IMR-90 (cell line): ENCODE results near the gene LRP1B. TPM values are rescaled to one million over a fixed set of nuclear protein-coding genes. Genes with fewer than 3 reads are reported as not detected.

Source experiments
- ATAC-seq: fragments of 200-7000 bp; cut with Tn5 transposase; 2 replicates; pipeline ENCODE4 v1.9.1; 2020; ENCODE audit warnings: low read depth, mild to moderate bottlenecking, moderate library complexity
- BruUV-seq: library from RNA; stranded (reverse); fragments of 400-500 nt; replicated peaks from 2 replicates; lab custom pipeline; 2021; lab: Mats Ljungman, UMichigan
- CTCF ChIA-PET: fragments of 300-600 bp; formaldehyde crosslinking; extraction: SDS; loops from one replicate; lab custom pipeline; 2021; ENCODE audit warnings: antibody characterized with exemption; lab: Yijun Ruan, JAX
- POLR2A ChIA-PET: fragments of 300-600 bp; sonication (Branson Sonifier 250); formaldehyde crosslinking; loops from one replicate; lab custom pipeline; 2022; ENCODE audit warnings: antibody characterized with exemption; ENCODE audit not compliant: unreplicated experiment; lab: Charles Lee
- DNase-seq: peaks from one replicate; pipeline ENCODE4 v3.0.0; 2013
- H2AFZ ChIP-seq: replicated peaks from 2 replicates; pipeline ENCODE3; 2013; ENCODE audit warnings: low read length, mild to moderate bottlenecking; ENCODE audit not compliant: poor library complexity
- H2AK5ac ChIP-seq: 2 replicates; pipeline ENCODE4 v1.6.1; 2013; ENCODE audit warnings: low read depth, low read length, inconsistent platforms
- H2AK9ac ChIP-seq: replicated peaks from 2 replicates; pipeline ENCODE3; 2013; ENCODE audit warnings: mild to moderate bottlenecking, low read depth, low read length, moderate library complexity; ENCODE audit not compliant: poor library complexity
- H2BK120ac ChIP-seq: 2 replicates; pipeline ENCODE4 v1.6.1; 2013; ENCODE audit warnings: low read depth, low read length, inconsistent platforms
- H2BK15ac ChIP-seq: 3 replicates; pipeline ENCODE4 v1.6.1; 2013; ENCODE audit warnings: low read depth, low read length, inconsistent platforms
- H2BK20ac ChIP-seq: 2 replicates; pipeline ENCODE4 v1.6.1; 2013; ENCODE audit warnings: low read depth, mild to moderate bottlenecking, inconsistent platforms, low read length, moderate library complexity
- H2BK5ac ChIP-seq: 2 replicates; pipeline ENCODE4 v1.6.1; 2013; ENCODE audit warnings: mild to moderate bottlenecking, low read depth, low read length, inconsistent platforms; ENCODE audit not compliant: poor library complexity, severe bottlenecking
- H3K14ac ChIP-seq: replicated peaks from 2 replicates; pipeline ENCODE4 v1.6.1; 2013; ENCODE audit warnings: low read depth, low read length, inconsistent platforms
- H3K18ac ChIP-seq: 2 replicates; pipeline ENCODE4 v1.6.1; 2013; ENCODE audit warnings: low read depth, low read length, control low read depth
- H3K23ac ChIP-seq: 2 replicates; pipeline ENCODE4 v1.6.1; 2013; ENCODE audit warnings: low read depth, low read length, inconsistent platforms
- H3K27ac ChIP-seq: 2 replicates; pipeline ENCODE4 v1.5.1; 2013; ENCODE audit warnings: mild to moderate bottlenecking, control low read depth, low read length; ENCODE audit not compliant: insufficient read depth
- H3K27me3 ChIP-seq: 2 replicates; pipeline ENCODE4 v1.6.1; 2013; ENCODE audit warnings: low read length; ENCODE audit not compliant: control insufficient read depth, insufficient read depth
- H3K36me3 ChIP-seq: 2 replicates; pipeline ENCODE4 v1.6.1; 2013; ENCODE audit warnings: low read length, mixed read lengths; ENCODE audit not compliant: control insufficient read depth, insufficient read depth
- H3K4ac ChIP-seq: 2 replicates; pipeline ENCODE4 v1.6.1; 2013; ENCODE audit warnings: low read depth, low read length, inconsistent platforms
- H3K4me1 ChIP-seq: 2 replicates; pipeline ENCODE4 v1.6.1; 2013; ENCODE audit warnings: low read length, mixed read lengths; ENCODE audit not compliant: control insufficient read depth, insufficient read depth
- H3K4me2 ChIP-seq: 2 replicates; pipeline ENCODE4 v1.6.1; 2013; ENCODE audit warnings: low read depth, mild to moderate bottlenecking, control low read depth, low read length, moderate library complexity
- H3K4me3 ChIP-seq: 2 replicates; pipeline ENCODE4 v1.5.1; 2013; ENCODE audit warnings: low read depth, mild to moderate bottlenecking, control low read depth, low read length, moderate library complexity; ENCODE audit not compliant: insufficient read depth
- H3K56ac ChIP-seq: 2 replicates; pipeline ENCODE4 v1.6.1; 2013; ENCODE audit warnings: low read length, inconsistent platforms; ENCODE audit not compliant: insufficient read depth; ENCODE audit errors: extremely low read depth
- H3K79me1 ChIP-seq, 2 experiments: 2 replicates each; pipeline ENCODE4 v1.6.1; 2013; ENCODE audit warnings: low read length in 2 of 2, inconsistent platforms in 1 of 2, low read depth in 1 of 2
- H3K9ac ChIP-seq: 2 replicates; pipeline ENCODE4 v1.6.1; 2013; ENCODE audit warnings: low read depth, low read length, control low read depth
- H3K9me1 ChIP-seq: 2 replicates; pipeline ENCODE4 v1.6.1; 2013; ENCODE audit warnings: low read length, inconsistent platforms; ENCODE audit not compliant: insufficient read depth
- H3K9me3 ChIP-seq: 2 replicates; pipeline ENCODE4 v1.6.1; 2013; ENCODE audit warnings: low read length; ENCODE audit not compliant: control insufficient read depth, insufficient read depth
- H4K20me1 ChIP-seq: 2 replicates; pipeline ENCODE4 v1.6.1; 2013; ENCODE audit warnings: low read length, inconsistent platforms; ENCODE audit not compliant: insufficient read depth
- H4K5ac ChIP-seq: 2 replicates; pipeline ENCODE4 v1.6.1; 2013; ENCODE audit warnings: mild to moderate bottlenecking, low read depth, low read length, control low read depth
- H4K8ac ChIP-seq, 2 experiments: 2 replicates each; pipeline ENCODE4 v1.6.1; 2013; ENCODE audit warnings: low read depth in 2 of 2, low read length in 2 of 2, control low read depth in 1 of 2, inconsistent platforms in 1 of 2
- H4K91ac ChIP-seq: 2 replicates; pipeline ENCODE4 v1.6.1; 2013; ENCODE audit warnings: low read depth, low read length, inconsistent platforms; ENCODE audit not compliant: insufficient read depth
- BHLHE40 ChIP-seq: fragments of 150-350 bp; IDR thresholded peaks from 2 replicates; pipeline ENCODE4 v1.6.1; 2016; ENCODE audit warnings: mild to moderate bottlenecking, low read depth, low read length
- CEBPB ChIP-seq: IDR thresholded peaks from 2 replicates; pipeline ENCODE4 v1.6.1; 2012; ENCODE audit warnings: low read depth, low read length, improper control_type of control experiment
- CHD1 ChIP-seq: IDR thresholded peaks from 2 replicates; pipeline ENCODE4 v1.6.1; 2012; ENCODE audit warnings: low read depth, low read length, improper control_type of control experiment
- FOS ChIP-seq: fragments of 150-350 bp; IDR thresholded peaks from 2 replicates; pipeline ENCODE4 v1.6.1; 2016; ENCODE audit warnings: low read depth, low read length
- MAFK ChIP-seq: IDR thresholded peaks from 2 replicates; pipeline ENCODE4 v1.6.1; 2012; ENCODE audit warnings: low read depth, low read length, improper control_type of control experiment
- MAZ ChIP-seq: IDR thresholded peaks from 2 replicates; pipeline ENCODE4 v1.6.1; 2012; ENCODE audit warnings: low read depth, mild to moderate bottlenecking, low read length, improper control_type of control experiment, moderate library complexity, borderline replicate concordance
- MXI1 ChIP-seq: IDR thresholded peaks from 2 replicates; pipeline ENCODE4 v1.6.1; 2012; ENCODE audit warnings: low read depth, mild to moderate bottlenecking, low read length, moderate library complexity, borderline replicate concordance
- NFE2L2 ChIP-seq: fragments of 150-350 bp; IDR thresholded peaks from 2 replicates; pipeline ENCODE4 v1.6.1; 2016; ENCODE audit warnings: low read depth, mild to moderate bottlenecking, low read length
- POLR2A ChIP-seq: IDR thresholded peaks from 2 replicates; pipeline ENCODE4 v1.6.1; 2012; ENCODE audit warnings: mild to moderate bottlenecking, low read depth, low read length
- RAD21 ChIP-seq: IDR thresholded peaks from 2 replicates; pipeline ENCODE4 v1.6.1; 2012; ENCODE audit warnings: low read length, improper control_type of control experiment
- RCOR1 ChIP-seq: IDR thresholded peaks from 2 replicates; pipeline ENCODE4 v1.6.1; 2012; ENCODE audit warnings: mild to moderate bottlenecking, low read length, improper control_type of control experiment; ENCODE audit not compliant: insufficient replicate concordance
- RFX5 ChIP-seq: IDR thresholded peaks from 2 replicates; pipeline ENCODE4 v1.8.0; 2012; ENCODE audit warnings: low read depth, mild to moderate bottlenecking, low read length, moderate library complexity
- SMC3 ChIP-seq: fragments of 150-350 bp; IDR thresholded peaks from 2 replicates; pipeline ENCODE4 v1.6.1; 2016; ENCODE audit warnings: low read depth, mild to moderate bottlenecking, antibody characterized with exemption, low read length, moderate library complexity
- WGBS, 2 experiments: methylation state at CpG; one replicate each; pipeline versions ENCODE4 v1.1.5 to v1.1.7; 2013; ENCODE audit warnings: missing lambda C conversion rate in 2 of 2; ENCODE audit not compliant: insufficient read length in 1 of 2; ENCODE audit errors: extremely low coverage in 2 of 2; 5-methylcytosine and 5-hydroxymethylcytosine counted together
- dilution Hi-C: fragments of 300-500 bp; cut with HindIII; formaldehyde crosslinking; loops from one replicate; pipeline ENCODE4 v1.14.3; 2018; ENCODE audit warnings: low sequenced_read_pairs; ENCODE audit not compliant: unreplicated experiment
- in situ Hi-C: fragments of 300-500 bp; cut with MboI; formaldehyde crosslinking; loops from 3 replicates; pipeline ENCODE4 v1.14.3; 2019; ENCODE audit warnings: low sequenced_read_pairs, inconsistent platforms, mixed read lengths
- intact Hi-C: fragments of 100-400 bp; cut with micrococcal nuclease; formaldehyde crosslinking; loops from 2 replicates; pipeline ENCODE4 v1.10.0; 2022
- polyA plus RNA-seq, 3 experiments: library from polyadenylated mRNA; depleted of rRNA; stranded (reverse); fragments of >200 nt; gene quantifications; 2 replicates each; pipeline ENCODE4 v1.2.3, GENCODE V29; 2012; ENCODE audit warnings: low replicate concordance in 1 of 3
- total RNA-seq: library from RNA; depleted of rRNA; stranded (reverse); fragments of >200 nt; gene quantifications from 2 replicates; pipeline ENCODE4 v1.2.3, GENCODE V29; 2012
- TF ChIP-seq, protein P1 (sequence below): fragments of 150-350 bp; IDR thresholded peaks from 2 replicates; pipeline ENCODE4 v1.6.1; 2016; ENCODE audit warnings: low read depth, mild to moderate bottlenecking, low read length, moderate library complexity, borderline replicate concordance
- TF ChIP-seq, protein P2 (sequence below): fragments of 150-350 bp; IDR thresholded peaks from 2 replicates; pipeline ENCODE4 v1.6.1; 2017; ENCODE audit warnings: mild to moderate bottlenecking, antibody characterized with exemption, low read length, low read depth
- TF ChIP-seq, protein P3 (sequence below): conservative IDR thresholded peaks from 2 replicates; pipeline ENCODE4 v1.5.1; 2012; ENCODE audit warnings: mild to moderate bottlenecking, low read depth, low read length, improper control_type of control experiment

The LRP1B gene
- total and polyA plus RNA-seq, 2 of the 4 experiments (the other 2 are of a cell fraction): under 0.01 to 0.02 TPM

DNA sequence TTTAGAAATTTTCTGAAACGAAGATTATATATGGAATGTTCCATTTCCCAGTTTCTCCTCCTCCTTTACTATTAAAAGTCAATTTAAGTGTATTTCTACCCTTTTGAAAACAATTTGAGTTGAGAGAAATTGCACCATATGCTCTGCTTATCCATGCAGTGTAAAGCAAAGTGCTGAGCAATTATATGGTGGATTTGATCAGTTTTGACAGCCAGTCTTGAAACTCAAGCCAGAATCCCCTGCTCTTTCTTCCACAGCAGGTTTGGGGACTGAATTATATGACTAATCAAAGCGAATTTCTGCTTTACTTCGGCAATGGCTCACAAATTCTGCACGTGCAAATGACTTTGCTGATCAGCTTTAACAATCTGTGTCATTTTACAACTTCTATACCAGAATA is 1183.6 kb downstream of the LRP1B start:
- no peak overlapping the region for H3K9ac ChIP-seq
- DNase-seq (no peak), ATAC-seq (no peak)
- no peak overlapping the region for H3K27ac ChIP-seq
- POLR2A ChIA-PET: no interaction called here
- no peak overlapping the region for H2BK15ac ChIP-seq
- no peak overlapping the region for H3K56ac ChIP-seq
- H3K9me1 ChIP-seq: peaks cover 3% of the 10 kb centered on the region; the same call in 1 of the 2 replicates
- H2BK120ac ChIP-seq: no peak overlapping the region
- H2AK5ac ChIP-seq: no peak overlapping the region
- H2BK20ac ChIP-seq: no peak overlapping the region
- no peak overlapping the region for H4K8ac ChIP-seq
- in situ Hi-C loops (no loop called here), dilution Hi-C loops (no loop called here), intact Hi-C loops (no loop called here)
- H4K20me1 ChIP-seq: no peaks in the 10 kb centered on the region
- H3K18ac ChIP-seq: no peak overlapping the region
- no peaks in the 10 kb centered on the region for H3K79me1 ChIP-seq
- H3K4me2 ChIP-seq: no peak overlapping the region
- TF ChIP-seq MAZ (no peak), FOS (no peak), POLR2A (no peak), MAFK (no peak), CHD1 (no peak), RFX5 (no peak), CEBPB (no peak), RAD21 (no peak), RCOR1 (no peak), SMC3 (no peak), NFE2L2 (no peak), BHLHE40 (no peak), MXI1 (no peak)
- TF ChIP-seq, protein P1, sequence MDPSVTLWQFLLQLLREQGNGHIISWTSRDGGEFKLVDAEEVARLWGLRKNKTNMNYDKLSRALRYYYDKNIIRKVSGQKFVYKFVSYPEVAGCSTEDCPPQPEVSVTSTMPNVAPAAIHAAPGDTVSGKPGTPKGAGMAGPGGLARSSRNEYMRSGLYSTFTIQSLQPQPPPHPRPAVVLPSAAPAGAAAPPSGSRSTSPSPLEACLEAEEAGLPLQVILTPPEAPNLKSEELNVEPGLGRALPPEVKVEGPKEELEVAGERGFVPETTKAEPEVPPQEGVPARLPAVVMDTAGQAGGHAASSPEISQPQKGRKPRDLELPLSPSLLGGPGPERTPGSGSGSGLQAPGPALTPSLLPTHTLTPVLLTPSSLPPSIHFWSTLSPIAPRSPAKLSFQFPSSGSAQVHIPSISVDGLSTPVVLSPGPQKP: no peak
- TF ChIP-seq, protein P2, sequence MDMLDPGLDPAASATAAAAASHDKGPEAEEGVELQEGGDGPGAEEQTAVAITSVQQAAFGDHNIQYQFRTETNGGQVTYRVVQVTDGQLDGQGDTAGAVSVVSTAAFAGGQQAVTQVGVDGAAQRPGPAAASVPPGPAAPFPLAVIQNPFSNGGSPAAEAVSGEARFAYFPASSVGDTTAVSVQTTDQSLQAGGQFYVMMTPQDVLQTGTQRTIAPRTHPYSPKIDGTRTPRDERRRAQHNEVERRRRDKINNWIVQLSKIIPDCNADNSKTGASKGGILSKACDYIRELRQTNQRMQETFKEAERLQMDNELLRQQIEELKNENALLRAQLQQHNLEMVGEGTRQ: no peak
- TF ChIP-seq, protein P3, sequence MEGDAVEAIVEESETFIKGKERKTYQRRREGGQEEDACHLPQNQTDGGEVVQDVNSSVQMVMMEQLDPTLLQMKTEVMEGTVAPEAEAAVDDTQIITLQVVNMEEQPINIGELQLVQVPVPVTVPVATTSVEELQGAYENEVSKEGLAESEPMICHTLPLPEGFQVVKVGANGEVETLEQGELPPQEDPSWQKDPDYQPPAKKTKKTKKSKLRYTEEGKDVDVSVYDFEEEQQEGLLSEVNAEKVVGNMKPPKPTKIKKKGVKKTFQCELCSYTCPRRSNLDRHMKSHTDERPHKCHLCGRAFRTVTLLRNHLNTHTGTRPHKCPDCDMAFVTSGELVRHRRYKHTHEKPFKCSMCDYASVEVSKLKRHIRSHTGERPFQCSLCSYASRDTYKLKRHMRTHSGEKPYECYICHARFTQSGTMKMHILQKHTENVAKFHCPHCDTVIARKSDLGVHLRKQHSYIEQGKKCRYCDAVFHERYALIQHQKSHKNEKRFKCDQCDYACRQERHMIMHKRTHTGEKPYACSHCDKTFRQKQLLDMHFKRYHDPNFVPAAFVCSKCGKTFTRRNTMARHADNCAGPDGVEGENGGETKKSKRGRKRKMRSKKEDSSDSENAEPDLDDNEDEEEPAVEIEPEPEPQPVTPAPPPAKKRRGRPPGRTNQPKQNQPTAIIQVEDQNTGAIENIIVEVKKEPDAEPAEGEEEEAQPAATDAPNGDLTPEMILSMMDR: no peak
- no CpG with 5 or more reads among the region's 4 CpGs for WGBS, 2 experiments
- no peak overlapping the region for H3K23ac ChIP-seq
- no peaks in the 10 kb centered on the region for H3K27me3 ChIP-seq
- CTCF ChIA-PET: no interaction called here
- H3K9me3 ChIP-seq: no peaks in the 10 kb centered on the region
- no peak overlapping the region for H2AFZ ChIP-seq
- no peak overlapping the region for H2BK5ac ChIP-seq
- H3K14ac ChIP-seq: no peak overlapping the region
- H4K5ac ChIP-seq: no peak overlapping the region
- H3K36me3 ChIP-seq: no peaks in the 10 kb centered on the region
- H3K4me3 ChIP-seq: no peak overlapping the region
- no peak overlapping the region for H4K91ac ChIP-seq
- no peak overlapping the region for H2AK9ac ChIP-seq
- no peaks in the 10 kb centered on the region for H3K4me1 ChIP-seq
- BruUV-seq: no TSS peak
- H3K4ac ChIP-seq: no peak overlapping the region
